Measurements from ENCODE around the gene MCCD1.

The MCCD1 gene

GRCh38 chr6:31568537-31568961 lies 39.8 kb downstream of the MCCD1 start:
- no peak overlapping the region for H3K4me3 ChIP-seq (ENCODE audit: low read depth, low read length)

GRCh38 chr6:31569861-31570536 lies 41.2 kb downstream of the MCCD1 start:
- no peak overlapping the region for H3K4me3 ChIP-seq (ENCODE audit: low read depth, low read length)

- H3K4me3 ChIP-seq (ENCODE audit: low read depth, low read length) = no peak within 1 kb of the TSS
Observed at GRCh38 chr6:31572041-31572911, 43.5 kb downstream of the MCCD1 start, which contains the start of gene LTA. TSS of gene LTA (plus strand) at chr6:31572289. CDS start at chr6:31572743, 454 bp downstream.

- no peak overlapping the region for H3K4me3 ChIP-seq (ENCODE audit: low read depth, low read length)
Observed at GRCh38 chr6:31573239-31574105, 44.7 kb downstream of the MCCD1 start.

- no peak overlapping the region for H3K4me3 ChIP-seq (ENCODE audit: low read depth, low read length)
Observed at GRCh38 chr6:31574106-31575061, 45.6 kb downstream of the MCCD1 start.

- H3K4me3 ChIP-seq (ENCODE audit: low read depth, low read length) = no peak within 1 kb of the TSS
Observed at GRCh38 chr6:31575335-31575901, 46.7 kb downstream of the MCCD1 start, which contains the start of gene TNF. TSS of gene TNF (plus strand) at chr6:31575565. CDS start at chr6:31575742, 177 bp downstream.

- no peak overlapping the region for H3K4me3 ChIP-seq (ENCODE audit: low read depth, low read length)
Observed at GRCh38 chr6:31575952-31576685, 47.4 kb downstream of the MCCD1 start.

- no peak overlapping the region for H3K4me3 ChIP-seq (ENCODE audit: low read depth, low read length)
Observed at GRCh38 chr6:31576897-31577578, 48.3 kb downstream of the MCCD1 start.

GRCh38 chr6:31577579-31577966 lies 48.8 kb downstream of the MCCD1 start:
- no peak overlapping the region for H3K4me3 ChIP-seq (ENCODE audit: low read depth, low read length)

GRCh38 chr6:31578184-31579118 lies 49.7 kb downstream of the MCCD1 start:
- H3K4me3 ChIP-seq (ENCODE audit: low read depth, low read length) = no peak overlapping the region

GRCh38 chr6:31579119-31579505 lies 50.4 kb downstream of the MCCD1 start:
- no peak overlapping the region for H3K4me3 ChIP-seq (ENCODE audit: low read depth, low read length)
